GM21576 (cell line): ENCODE results near the gene FXYD4.
"Not testable (repeated sequence)": the region's sequence is repeated elsewhere in the genome, so short reads cannot be mapped to it uniquely, and the experiment has no call there.

Source experiments
- ATAC-seq: cut with Tn5 transposase; IDR thresholded peaks from one replicate; pipeline ENCODE4 v1.9.1; 2021; ENCODE audit warnings: mild to moderate bottlenecking, moderate library complexity; ENCODE audit not compliant: unreplicated experiment

FXYD4 gene, protein sequence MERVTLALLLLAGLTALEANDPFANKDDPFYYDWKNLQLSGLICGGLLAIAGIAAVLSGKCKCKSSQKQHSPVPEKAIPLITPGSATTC

DNA sequence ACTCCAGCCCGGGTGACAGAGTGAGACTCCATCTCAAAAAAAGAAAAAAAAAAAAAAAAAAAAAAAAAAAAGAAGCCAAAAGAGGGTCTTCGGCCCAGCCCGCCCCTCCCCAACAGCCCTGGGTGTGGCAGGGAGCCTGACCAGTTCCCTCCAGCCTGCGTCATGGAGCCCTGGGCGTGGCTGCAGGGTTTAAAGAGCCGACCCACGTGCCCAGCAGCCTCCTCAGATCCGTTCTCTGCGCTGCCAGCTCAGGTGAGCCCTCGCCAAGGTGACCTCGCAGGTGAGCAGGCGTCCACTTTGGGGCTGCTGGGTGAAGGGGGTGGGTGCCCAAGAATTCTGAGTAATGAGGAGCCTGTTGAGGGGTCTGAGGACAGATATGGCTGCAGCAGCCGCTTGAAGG is at the start of gene FXYD4:
Gene FXYD4 (plus strand): TSS at position 219 of the 400 bp plus-strand sequence. CDS start 2,111 bp downstream, outside the sequence.
- no peak for ATAC-seq

DNA sequence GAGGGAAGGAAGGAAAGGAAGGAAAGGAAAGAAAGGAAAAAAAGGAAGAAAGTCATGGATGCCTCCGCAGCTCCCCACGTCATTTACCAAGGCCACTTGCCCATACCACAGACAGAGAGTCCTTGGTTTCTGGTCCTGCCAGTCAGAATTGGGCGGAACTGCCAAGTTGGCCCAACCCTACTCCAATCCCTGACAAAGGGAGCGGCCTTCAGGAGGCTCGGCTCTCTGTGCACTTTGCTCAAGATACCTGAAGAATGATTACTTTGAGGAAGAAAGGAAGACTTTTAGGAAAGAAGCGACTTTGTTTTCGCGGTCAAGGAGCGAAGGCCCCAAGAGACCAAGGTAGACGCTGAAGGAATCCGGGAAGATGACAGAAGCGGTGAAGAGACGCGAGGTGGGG is 49.1 kb upstream of the FXYD4 start:
- no peak for ATAC-seq

DNA sequence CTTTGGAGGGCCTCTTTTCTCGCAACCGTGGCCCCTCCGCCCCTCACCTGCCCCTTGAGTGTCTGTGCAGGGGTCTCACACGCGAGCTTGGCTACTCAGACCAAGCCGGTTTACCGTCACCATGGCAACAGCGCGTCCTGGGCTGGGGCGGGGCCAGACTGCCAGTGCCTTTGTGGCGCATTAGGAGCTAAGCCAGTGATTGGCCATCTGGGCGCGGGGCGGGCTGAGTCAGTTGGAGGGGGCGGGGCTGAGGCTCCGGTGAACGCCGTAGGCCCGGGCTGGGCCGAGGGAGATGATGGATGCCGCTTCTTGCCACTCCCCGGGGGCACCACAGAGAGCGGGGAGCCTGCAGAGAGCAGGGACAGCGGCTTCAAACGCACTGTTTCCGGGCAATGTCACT is 48.7 kb upstream of the FXYD4 start:
- peak; percentile 58 for ATAC-seq

DNA sequence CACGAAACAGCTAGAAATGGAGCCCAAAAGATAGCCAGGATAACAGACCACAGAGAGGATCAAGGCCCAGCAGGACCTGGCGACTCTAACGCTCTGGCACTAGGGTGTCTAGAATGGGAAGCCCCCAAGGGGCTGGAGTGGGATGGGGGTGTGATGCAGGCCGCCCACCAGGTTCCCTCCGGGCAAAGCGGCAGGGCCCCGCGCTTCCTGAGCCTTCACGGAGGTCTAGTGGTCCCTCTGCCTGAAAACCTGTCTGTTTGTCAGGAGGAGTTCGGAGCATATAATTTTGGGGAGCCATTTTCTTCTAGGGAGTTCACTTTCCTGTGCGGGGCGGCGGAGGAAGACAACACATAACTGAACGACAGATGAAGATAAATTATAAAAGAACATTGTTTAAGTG is 48.2 kb upstream of the FXYD4 start:
- ATAC-seq = no peak

DNA sequence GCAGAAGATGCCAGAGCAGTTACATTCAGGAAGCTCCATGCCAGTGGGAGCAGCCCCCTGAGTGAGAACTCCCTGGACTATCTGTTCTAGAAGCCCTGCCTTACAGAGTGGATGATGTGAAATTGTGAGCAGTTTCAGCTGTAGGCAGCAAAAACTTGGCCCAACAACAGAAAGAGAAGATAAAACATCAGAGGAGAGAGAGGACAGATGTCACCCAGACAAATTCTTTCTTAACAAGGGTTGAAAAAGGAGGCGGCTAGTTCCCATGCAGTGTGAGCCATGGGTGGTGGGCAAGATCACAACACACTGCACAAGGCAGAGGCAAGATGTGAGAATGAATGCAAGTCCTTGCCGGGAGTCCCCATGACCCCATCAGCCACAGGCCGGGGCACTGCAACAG is 46.6 kb upstream of the FXYD4 start:
- no peak for ATAC-seq

DNA sequence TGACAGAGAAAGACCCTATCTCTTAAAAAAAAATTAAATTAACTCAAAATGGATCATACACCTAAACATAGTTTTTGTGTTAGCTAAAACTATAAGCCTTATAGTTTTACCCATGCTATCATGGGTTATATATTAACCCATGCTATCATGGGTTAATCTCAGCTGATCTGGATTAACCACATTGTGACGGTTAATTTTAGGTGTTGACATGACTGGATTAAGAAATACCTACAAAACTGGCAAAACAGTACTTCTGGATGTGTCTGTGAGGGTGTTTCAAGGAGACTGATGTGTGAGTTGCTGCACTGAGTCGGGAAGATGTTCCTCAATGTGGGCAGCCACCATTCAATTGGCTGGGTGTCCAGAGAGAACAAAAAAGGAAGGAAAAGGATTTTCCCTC is 44.3 kb upstream of the FXYD4 start:
- no peak for ATAC-seq

DNA sequence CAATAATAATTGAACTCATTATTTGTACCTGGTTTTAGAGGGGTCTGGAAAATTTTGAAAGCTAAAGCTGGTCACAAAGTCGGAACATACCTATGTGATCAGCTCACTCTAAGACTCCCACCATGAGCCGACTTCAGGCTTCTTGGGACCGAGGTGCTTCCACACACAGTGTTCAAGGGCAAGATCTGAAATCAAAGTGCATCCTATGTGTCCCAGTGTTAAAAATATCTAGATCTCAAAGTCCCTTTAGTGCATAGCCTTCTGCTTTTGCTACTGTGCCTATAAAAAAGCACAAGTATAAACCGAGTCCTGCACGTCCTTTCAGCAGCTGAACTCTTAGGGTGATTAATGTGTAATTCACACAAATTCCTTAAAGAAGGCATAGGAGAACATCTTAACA is 43.5 kb upstream of the FXYD4 start:
- ATAC-seq = no peak

DNA sequence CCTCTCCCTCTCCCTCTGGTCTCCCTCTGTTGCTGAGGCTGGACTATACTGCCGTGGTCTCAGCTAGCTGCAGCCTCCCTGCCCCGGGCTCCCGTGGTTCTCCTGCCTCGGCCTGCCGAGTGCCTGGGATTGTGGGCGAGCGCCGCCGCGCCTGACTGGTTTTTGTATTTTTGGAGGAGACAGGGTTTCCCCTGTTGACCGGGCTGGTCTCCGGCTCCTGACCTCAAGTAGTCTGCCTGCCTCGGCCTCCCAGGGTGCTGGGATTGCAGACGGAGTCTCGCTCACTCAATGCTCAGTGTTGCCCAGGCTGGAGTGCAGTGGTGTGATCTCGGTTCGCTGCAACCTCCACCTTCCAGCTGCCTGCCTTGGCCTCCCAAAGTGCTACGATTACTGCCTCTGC is 42.6 kb upstream of the FXYD4 start:
- not testable (repeated sequence) for ATAC-seq

DNA sequence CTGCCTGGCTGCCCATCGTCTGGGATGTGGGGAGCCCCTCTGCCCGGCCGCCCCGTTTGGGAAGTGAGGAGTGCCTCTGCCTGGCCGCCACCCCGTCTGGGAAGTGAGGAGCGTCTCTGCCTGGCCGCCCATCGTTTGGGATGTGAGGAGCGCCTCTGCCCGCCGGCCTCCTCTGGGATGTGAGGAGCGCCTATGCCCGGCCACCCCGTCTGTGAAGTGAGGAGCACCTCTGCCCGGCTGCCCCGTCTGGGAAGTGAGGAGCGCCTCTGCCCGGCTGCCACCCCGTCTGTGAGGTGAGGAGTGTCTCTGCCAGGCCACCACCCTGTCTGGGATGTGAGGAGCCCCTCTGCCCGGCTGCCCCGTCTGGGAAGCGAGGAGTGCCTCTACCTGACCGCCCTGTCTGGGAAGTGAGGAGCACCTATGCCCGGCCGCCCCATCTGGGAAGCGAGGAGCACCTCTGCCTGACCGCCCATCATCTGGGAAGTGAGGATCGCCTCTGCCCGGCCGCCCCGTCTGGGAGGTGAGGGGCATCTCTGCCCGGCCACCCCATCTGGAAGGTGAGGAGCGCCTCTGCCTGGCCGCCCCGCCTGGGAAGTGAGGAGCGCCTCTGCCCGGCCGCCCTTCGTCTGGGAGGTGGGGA is 42.1 kb upstream of the FXYD4 start:
- not testable (repeated sequence) for ATAC-seq

DNA sequence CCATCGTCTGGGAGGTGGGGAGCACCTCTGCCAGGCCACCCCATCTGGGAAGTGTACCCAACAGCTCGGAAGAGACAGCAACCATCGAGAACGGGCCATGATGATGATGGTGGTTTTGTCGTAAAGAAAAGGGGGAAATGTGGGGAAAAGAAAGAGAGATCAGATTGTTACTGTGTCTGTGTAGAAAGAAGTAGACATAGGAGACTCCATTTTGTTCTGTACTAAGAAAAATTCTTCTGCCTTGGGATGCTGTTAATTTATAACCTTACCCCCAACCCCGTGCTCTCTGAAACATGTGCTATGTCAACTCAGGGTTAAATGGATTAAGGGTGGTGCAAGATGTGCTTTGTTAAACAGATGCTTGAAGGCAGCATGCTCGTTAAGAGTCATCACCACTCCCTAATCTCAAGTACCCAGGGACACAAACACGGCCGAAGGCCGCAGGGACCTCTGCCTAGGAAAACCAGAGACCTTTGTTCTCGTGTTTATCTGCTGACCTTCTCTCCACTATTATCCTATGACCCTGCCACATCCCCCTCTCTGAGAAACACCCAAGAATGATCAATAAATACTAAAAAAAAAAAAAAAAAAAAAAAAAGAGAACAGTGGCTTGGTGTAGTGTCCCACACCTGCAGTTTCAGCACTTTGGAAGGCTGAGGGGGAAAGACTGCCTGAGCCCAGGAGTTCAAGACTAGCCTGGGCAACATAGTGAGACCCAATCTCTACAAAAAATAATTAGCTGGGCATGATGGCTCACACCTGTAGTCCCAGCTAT is 41.2 kb upstream of the FXYD4 start:
- ATAC-seq = not testable (repeated sequence)

DNA sequence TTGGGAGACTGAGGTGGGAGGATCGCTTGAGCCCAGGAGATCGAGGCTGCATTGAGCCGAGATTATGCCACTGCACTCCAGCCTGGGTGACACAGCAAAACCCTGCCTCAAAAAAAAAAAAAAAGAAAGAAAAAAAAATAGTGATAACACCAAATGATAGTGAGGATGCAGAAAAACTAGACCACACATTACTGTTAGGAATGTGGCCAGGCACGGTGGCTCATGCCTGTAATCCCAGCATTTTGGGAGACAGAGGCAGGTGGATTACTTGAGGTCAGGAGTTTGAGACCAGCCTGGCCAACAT is 40.7 kb upstream of the FXYD4 start:
- ATAC-seq = not testable (repeated sequence)

DNA sequence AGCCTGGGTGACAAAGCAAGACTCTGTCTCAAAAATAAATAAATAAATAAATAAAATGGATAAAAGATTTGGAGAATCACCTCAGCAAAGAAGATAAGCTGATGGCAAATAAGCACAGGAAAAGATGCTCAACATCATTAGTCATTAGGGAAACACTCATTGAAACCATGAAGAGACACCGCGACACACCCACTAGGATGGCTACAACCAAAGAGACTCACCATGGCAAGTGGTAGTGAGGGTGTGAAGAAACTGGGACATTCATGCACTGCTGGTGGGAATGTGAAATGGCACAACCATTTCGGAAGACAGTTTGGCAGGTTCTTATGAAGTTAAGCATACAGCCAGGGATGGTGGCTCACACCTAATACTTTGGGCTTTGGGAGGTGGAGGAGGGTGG is 37.8 kb upstream of the FXYD4 start:
- ATAC-seq = no peak

DNA sequence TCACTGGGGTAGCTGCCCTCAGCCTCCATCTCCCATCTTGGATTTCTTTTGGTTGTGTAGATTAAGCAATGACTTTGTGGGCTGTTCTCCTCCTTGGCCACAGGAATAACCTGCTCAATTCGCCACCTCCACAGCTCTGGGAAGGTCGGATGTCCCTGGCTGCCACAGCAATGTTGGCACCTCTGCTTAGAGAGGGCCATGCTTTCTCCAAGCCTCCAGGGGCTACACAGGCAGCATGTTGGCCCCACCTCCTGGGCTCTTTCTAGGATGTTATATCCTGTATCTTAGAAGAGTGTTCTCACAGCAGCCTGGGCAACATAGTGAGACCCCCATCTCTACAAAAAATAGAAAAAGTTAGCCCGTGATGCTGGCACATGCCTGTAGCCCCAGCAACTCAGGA is 35.4 kb upstream of the FXYD4 start:
- no peak for ATAC-seq

DNA sequence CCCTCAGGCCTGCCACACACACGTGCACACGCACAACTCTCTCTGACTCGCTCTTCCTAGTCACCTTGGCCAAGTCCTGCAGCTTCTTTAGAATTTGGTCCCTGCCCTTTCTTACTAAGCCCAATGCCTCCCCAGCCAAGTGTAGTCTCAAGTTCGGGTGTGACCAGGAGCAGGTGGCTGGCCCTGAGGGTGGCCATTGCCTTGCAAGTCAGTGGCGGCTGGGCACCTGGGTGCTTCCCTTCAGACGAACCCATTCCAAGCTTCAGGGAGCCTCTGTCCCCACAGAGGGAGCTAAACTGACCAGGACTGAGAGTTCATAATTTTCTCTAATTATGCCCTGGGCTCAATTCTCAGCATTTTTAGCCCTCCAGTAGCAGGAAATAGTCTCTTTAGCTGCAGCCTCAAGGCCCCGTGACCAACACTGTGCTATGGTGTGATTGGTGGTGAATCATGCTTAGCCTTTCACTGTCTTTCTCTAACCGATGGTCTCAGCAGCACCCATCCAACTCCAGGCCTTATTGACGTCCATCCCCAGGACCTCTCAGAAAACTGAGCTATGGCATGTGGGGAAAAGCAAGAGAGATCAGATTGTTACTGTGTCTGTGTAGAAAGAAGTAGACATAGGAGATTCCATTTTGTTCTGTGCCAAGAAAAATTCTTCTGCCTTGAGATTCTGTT is 34.7 kb upstream of the FXYD4 start:
- no peak for ATAC-seq

DNA sequence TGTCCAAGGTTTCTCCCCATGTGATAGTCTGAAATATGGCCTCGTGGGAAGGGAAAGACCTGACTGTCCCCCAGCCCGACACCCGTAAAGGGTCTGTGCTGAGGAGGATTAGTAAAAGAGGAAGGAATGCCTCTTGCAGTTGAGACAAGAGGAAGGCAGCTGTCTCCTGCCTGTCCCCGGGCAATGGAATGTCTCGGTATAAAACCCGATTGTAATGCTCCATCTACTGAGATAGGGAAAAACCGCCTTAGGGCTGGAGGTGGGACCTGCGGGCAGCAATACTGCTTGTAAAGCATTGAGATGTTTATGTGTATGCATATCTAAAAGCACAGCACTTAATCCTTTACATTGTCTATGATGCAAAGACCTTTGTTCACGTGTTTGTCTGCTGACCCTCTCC is 33.9 kb upstream of the FXYD4 start:
- not testable (repeated sequence) for ATAC-seq

DNA sequence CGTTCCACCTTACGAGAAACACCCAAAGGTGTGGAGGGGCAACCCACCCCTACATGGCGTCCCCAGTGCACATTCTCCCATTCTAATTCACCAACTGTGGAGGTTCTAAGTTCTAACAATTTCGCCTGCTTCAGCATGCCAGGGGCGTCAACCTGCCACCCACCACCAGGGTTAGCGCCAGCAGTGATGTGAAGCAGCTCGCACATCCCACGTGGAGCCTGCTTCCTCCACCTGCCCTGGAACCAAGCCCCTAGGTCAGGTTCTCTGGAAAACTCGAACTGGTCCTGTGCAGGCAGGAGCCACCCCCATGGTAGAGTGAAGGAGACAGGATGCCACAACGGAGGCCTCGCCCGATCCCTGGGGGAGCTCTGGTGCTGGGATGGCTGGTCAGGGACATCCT is 33.3 kb upstream of the FXYD4 start:
- ATAC-seq = no peak

DNA sequence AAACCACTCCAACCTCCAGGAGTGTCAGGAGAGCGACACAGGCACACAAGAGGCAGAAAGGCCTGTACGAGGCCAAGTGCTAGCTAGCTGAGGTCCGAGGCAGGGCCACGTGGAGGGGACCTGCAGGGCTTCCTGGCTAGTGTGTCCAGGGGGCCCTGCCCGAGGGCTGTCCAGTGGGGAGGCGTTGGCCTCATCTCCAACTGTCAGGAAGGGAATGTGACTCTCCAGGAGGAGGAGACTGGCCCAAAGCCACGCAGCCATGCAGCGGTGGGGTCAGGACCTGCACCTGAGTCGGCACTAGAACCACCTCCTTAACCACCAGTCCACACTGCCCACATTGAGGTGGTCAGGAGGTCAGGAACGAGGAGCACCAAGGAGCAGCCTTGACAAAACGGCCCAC is 32.3 kb upstream of the FXYD4 start:
- ATAC-seq = no peak

DNA sequence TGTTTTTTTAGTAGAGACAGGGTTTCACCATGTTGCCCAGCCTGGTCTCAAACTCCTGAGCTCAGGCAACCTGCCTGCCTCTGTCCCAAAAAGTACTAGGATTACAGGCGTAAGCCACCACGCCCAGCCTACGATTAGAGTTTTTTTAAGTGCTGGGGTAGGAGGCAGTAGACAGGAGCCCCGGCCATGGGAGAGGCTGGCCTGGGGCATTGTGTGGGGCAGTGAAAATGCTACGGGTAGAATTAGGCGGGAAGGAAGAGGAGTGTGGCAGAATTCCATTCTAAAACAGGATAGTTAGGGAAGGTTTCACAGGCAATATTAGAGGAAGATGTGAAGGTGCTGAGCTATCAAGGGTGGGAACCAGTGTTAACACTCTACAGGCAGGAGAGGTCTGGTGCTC is 31.3 kb upstream of the FXYD4 start:
- ATAC-seq = no peak

DNA sequence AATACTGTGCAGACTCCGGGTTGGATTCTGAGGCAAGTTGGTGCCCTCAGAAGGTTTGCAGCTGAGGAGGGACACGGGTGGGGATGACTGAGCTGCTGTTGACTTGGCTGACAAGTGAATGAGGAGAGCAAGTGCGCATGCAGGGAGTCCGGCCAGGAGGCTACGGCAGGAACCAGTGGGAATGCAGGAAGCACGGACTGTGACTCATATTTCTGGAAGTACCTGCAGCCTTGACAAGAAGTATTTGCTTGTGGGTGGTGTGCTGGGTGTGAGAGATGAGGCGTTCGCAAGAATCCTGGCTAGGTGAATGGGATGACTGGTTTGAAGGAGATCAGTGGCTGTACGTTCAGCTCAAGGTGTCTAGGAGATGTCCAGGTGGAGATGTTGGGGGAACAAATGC is 30.8 kb upstream of the FXYD4 start:
- no peak for ATAC-seq

DNA sequence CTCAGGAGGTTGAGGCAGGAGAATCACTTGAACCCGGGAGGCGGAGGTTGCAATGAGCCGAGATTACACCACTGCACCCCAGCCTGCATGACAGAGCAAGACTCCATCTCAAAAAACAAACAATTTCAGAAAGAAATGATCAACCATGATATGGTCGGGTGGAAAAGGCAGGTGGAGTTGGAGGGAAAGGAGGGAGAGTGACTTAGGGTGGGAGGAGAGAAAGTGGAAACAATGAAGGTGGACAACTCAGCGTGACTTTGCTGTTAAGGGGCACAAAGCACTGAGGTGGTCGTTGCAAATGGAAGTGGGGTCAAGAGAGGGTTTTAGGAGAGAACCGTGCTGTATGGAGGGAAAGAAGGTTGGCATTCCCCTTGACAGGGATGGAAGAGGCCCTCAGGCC is 30.0 kb upstream of the FXYD4 start:
- ATAC-seq = no peak

DNA sequence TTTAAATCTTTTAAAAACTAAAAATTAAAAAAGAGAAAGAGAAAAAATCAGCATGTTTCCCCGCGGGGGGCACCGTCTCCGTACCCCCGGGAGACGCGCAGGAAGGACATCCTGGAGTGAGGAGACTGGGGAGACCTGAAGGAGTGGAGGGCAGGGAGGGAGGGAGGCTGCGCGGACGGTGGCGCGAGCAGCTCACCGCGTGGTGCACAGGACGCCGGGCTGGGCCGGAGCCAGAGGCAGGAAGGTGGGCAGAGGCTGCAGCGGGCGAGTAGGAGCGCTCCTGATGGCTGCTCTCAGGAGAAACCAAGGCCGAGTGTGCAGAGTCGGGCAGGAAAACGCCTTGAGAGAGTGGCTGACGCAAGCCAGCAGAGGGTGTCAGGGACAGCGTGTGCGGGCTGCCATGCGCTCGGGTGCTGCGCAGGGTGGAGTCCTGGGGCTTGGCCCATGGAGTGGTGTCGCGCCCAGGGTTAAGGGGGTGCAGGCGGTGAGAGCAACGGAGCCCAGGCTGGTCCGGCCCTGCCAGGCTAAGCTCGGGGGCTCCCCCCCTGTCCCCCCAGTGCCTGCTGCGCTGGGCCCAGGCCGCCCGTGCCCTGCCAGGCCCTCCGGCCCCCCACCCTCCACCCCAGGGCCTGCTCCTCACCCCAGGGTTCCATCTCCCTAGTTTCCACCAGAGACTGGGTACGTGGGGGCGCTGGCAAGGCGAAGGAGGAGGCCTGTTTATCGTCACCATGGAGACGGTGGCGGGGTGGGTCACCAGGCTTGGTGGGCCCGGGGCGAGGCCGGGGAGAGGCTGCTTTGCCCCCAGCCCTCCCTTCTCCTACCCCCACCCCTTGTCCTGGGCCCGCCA is 28.9 kb upstream of the FXYD4 start:
- ATAC-seq = no peak
